SU-DHL-6 (cell line): Measurements from ENCODE around the gene ANKH.

Source experiments
- H2AFZ ChIP-seq: fragments of 200-600 bp; sonication (generic); 2 replicates; pipeline ENCODE4 v1.6.1; 2014; ENCODE audit warnings: low read depth, mild to moderate bottlenecking, moderate library complexity, mixed read lengths, antibody characterized with exemption, low read length; ENCODE audit not compliant: severe bottlenecking
- H3F3A ChIP-seq: fragments of 200-600 bp; shearing (Covaris generic); 2 replicates; pipeline ENCODE4 v1.6.0; 2016; ENCODE audit warnings: antibody characterized with exemption, mild to moderate bottlenecking; ENCODE audit not compliant: insufficient read depth
- H3K27ac ChIP-seq: fragments of 200-600 bp; sonication (generic); 2 replicates; pipeline ENCODE4 v1.5.1; 2016; ENCODE audit warnings: low read depth, mild to moderate bottlenecking, low read length, moderate library complexity, mixed read lengths
- H3K27me3 ChIP-seq: fragments of 200-600 bp; sonication (generic), shearing (Covaris generic); 2 replicates; pipeline ENCODE4 v1.6.0; 2014; ENCODE audit warnings: mild to moderate bottlenecking, low read length
- H3K36me3 ChIP-seq: fragments of 200-600 bp; sonication (generic); 2 replicates; pipeline ENCODE4 v1.6.1; 2014; ENCODE audit warnings: mild to moderate bottlenecking, low read length, mixed read lengths
- H3K4me2 ChIP-seq: fragments of 300-600, 200-600 bp; shearing (Covaris generic), sonication (generic); 2 replicates; pipeline ENCODE4 v1.6.0; 2014; ENCODE audit warnings: low read length, low read depth, mild to moderate bottlenecking; ENCODE audit not compliant: poor library complexity, severe bottlenecking
- H3K4me3 ChIP-seq: fragments of 200-600 bp; sonication (generic); 2 replicates; pipeline ENCODE4 v1.5.1; 2014; ENCODE audit warnings: antibody characterized with exemption, low read length, mild to moderate bottlenecking, mixed read lengths; ENCODE audit not compliant: insufficient read depth, poor library complexity, severe bottlenecking
- H3K79me2 ChIP-seq: fragments of 200-600 bp; sonication (generic); 2 replicates; pipeline ENCODE4 v1.6.1; 2014; ENCODE audit warnings: mild to moderate bottlenecking, low read length, moderate library complexity; ENCODE audit not compliant: insufficient read depth
- H3K9ac ChIP-seq: fragments of 200-600 bp; sonication (generic); 2 replicates; pipeline ENCODE4 v1.7.0; 2014; ENCODE audit warnings: mild to moderate bottlenecking, low read length
- H3K9me2 ChIP-seq: fragments of 200-600 bp; sonication (generic); replicated peaks from 2 replicates; pipeline ENCODE4 v1.6.1; 2014; ENCODE audit warnings: low read length; ENCODE audit not compliant: insufficient read depth
- H3K9me3 ChIP-seq: fragments of 200-600 bp; sonication (generic); 2 replicates; pipeline ENCODE4 v1.6.1; 2014; ENCODE audit warnings: low read length, mixed read lengths; ENCODE audit not compliant: insufficient read depth
- H4K20me1 ChIP-seq: fragments of 200-600 bp; sonication (generic); 2 replicates; pipeline ENCODE4 v1.6.1; 2014; ENCODE audit warnings: low read depth, mild to moderate bottlenecking, antibody characterized with exemption, low read length, moderate library complexity, mixed read lengths
- CTCF ChIP-seq: fragments of 200-600 bp; sonication (generic); IDR thresholded peaks from one replicate; pipeline ENCODE4 v1.5.1; 2017; ENCODE audit warnings: antibody characterized with exemption, mild to moderate bottlenecking, low read length, moderate library complexity; ENCODE audit not compliant: insufficient read depth, poor library complexity, severe bottlenecking
- EZH2phosphoT487 ChIP-seq: fragments of 200-600 bp; sonication (generic), shearing (Covaris generic); conservative IDR thresholded peaks from 2 replicates; pipeline ENCODE4 v1.6.1; 2018; ENCODE audit warnings: mild to moderate bottlenecking, antibody characterized with exemption, low read length, moderate library complexity, mixed read lengths

ANKH gene

GRCh38 chr5:14861123-14861765 is 10.3 kb downstream of the ANKH start:
- no peaks in the 10 kb centered on the region for H3K36me3 ChIP-seq
- H2AFZ ChIP-seq = no peak overlapping the region
- H3F3A ChIP-seq = no peaks in the 10 kb centered on the region
- H3K4me3 ChIP-seq = no peak overlapping the region
- no peaks in the 10 kb centered on the region for H3K9me2 ChIP-seq
- H3K27ac ChIP-seq = no peak overlapping the region
- H3K9ac ChIP-seq = no peak overlapping the region
- no peaks in the 10 kb centered on the region for H3K27me3 ChIP-seq
- peaks cover 26% of the 10 kb centered on the region for H4K20me1 ChIP-seq
- H3K79me2 ChIP-seq = peaks cover 96% of the 10 kb centered on the region
- TF ChIP-seq CTCF = no peak
- no peak for TF ChIP-seq EZH2phosphoT487
- H3K4me2 ChIP-seq = no peak overlapping the region
- no peaks in the 10 kb centered on the region for H3K9me3 ChIP-seq

- no peaks in the 10 kb centered on the region for H3K9me3 ChIP-seq
- TF ChIP-seq CTCF = no peak
- TF ChIP-seq EZH2phosphoT487 = no peak
- no peak overlapping the region for H3K4me2 ChIP-seq
- H3K27me3 ChIP-seq = no peaks in the 10 kb centered on the region
- H3K27ac ChIP-seq = no peak overlapping the region
- H3K9ac ChIP-seq = no peak overlapping the region
- no peaks in the 10 kb centered on the region for H3K36me3 ChIP-seq
- H3K9me2 ChIP-seq = no peaks in the 10 kb centered on the region
- no peaks in the 10 kb centered on the region for H3F3A ChIP-seq
- peaks cover 96% of the 10 kb centered on the region for H3K79me2 ChIP-seq
- H3K4me3 ChIP-seq = no peak overlapping the region
- no peak overlapping the region for H2AFZ ChIP-seq
- peaks cover 28% of the 10 kb centered on the region for H4K20me1 ChIP-seq
These were observed 11.6 kb downstream of the ANKH start for GRCh38 chr5:14859980-14860379.

- Histone ChIP-seq H3K36me3 (no peaks in the 10 kb centered on the region), H3K27me3 (no peaks in the 10 kb centered on the region), H3K4me3 (no peak overlapping the region), H3K9me3 (no peaks in the 10 kb centered on the region), H4K20me1 (peaks cover 28% of the 10 kb centered on the region), H3K9me2 (no peaks in the 10 kb centered on the region), H3F3A (no peaks in the 10 kb centered on the region), H3K27ac (no peak overlapping the region), H3K4me2 (no peak overlapping the region), H3K9ac (no peak overlapping the region), H3K79me2 (peaks cover 96% of the 10 kb centered on the region), H2AFZ (no peak overlapping the region)
- no peak for TF ChIP-seq CTCF
- no peak for TF ChIP-seq EZH2phosphoT487
These were observed 12.4 kb downstream of the ANKH start for GRCh38 chr5:14859150-14859549.
